NB4 (cell line): ENCODE measurements around the gene CPT1C.

Experiments
- MYC ChIP-seq: IDR thresholded peaks from 2 replicates; pipeline ENCODE4 v1.6.1; 2011; ENCODE audit warnings: low read depth, low read length
- TF ChIP-seq, protein P1 (sequence below): IDR thresholded peaks from one replicate; pipeline ENCODE4 v1.5.1; 2012; ENCODE audit warnings: low read depth, low read length

DNA sequence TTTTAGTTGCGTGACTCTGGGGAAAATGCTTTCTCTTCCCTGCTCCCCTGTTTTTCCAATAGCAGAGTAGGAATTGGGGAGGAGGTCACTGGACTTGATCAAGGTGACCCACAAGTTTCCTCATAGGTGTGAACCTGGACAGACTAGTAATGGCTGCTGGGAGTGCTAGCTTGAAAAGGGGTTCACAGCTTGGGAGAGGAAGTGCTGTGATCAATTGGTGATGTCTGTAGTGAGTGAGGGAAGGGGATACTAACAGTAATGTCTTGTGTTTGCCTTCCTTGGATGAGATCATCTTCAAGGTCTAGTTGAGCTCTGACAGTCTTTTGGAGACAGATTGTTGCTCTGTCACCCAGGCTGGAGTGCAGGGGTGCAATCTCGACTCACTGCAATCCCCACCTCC lies 23.4 kb upstream of the CPT1C start:
- TF ChIP-seq, protein P1, sequence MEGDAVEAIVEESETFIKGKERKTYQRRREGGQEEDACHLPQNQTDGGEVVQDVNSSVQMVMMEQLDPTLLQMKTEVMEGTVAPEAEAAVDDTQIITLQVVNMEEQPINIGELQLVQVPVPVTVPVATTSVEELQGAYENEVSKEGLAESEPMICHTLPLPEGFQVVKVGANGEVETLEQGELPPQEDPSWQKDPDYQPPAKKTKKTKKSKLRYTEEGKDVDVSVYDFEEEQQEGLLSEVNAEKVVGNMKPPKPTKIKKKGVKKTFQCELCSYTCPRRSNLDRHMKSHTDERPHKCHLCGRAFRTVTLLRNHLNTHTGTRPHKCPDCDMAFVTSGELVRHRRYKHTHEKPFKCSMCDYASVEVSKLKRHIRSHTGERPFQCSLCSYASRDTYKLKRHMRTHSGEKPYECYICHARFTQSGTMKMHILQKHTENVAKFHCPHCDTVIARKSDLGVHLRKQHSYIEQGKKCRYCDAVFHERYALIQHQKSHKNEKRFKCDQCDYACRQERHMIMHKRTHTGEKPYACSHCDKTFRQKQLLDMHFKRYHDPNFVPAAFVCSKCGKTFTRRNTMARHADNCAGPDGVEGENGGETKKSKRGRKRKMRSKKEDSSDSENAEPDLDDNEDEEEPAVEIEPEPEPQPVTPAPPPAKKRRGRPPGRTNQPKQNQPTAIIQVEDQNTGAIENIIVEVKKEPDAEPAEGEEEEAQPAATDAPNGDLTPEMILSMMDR, result no peak
- TF ChIP-seq MYC, result no peak
